NCI-H2196 (cell line): ENCODE data around the gene SLFN12.
"Not testable (repeated sequence)": the region's sequence is repeated elsewhere in the genome, so short reads cannot be mapped to it uniquely, and the experiment has no call there.

Experiments used
- DNase-seq: peaks from one replicate; lab custom pipeline; 2025; ENCODE audit not compliant: unreplicated experiment; lab: John Stamatoyannopoulos, UW

SLFN12 gene

DNA sequence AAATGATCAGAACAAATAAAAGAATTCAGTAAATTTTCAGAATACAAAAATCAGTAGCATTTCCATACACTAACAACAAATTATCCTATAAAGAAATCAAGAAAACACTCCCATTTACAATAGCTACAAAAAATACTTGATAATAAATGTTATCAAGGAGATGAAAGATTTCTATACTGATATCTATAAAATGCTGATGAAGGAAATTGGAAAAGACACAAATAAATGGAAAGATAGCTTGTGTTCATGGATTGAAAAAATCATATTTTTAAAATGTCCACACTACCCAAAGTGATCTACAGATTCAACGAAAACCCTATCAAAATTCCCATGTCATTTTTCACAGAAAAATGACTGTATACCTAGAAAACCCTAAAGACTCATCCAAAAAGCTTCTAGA lies 18.1 kb downstream of the SLFN12 start:
- DNase-seq: no peak

GRCh38 chr17:35407531-35407930 lies 24.8 kb downstream of the SLFN12 start:
- no peak for DNase-seq

- no peak for DNase-seq
Measured at GRCh38 chr17:35406568-35406967, 25.7 kb downstream of the SLFN12 start.

DNA sequence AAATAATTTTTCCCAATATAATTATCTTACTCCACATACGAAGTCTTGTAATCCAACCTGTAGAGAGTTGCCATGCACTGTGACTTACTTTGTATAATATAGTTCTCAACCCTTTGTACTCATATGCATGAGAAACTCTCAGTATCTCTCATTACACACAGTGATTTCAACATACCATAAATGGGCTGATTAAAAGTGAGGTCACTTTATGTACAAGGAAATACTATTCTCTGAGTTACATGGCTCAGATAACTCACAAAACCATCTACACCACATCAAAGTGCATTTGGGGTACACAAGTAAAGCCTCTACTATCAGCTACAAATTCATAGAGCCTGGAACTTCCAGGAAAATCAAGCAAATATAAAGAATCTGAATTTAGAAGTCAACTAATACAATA lies 27.9 kb downstream of the SLFN12 start:
- DNase-seq: no peak

DNA sequence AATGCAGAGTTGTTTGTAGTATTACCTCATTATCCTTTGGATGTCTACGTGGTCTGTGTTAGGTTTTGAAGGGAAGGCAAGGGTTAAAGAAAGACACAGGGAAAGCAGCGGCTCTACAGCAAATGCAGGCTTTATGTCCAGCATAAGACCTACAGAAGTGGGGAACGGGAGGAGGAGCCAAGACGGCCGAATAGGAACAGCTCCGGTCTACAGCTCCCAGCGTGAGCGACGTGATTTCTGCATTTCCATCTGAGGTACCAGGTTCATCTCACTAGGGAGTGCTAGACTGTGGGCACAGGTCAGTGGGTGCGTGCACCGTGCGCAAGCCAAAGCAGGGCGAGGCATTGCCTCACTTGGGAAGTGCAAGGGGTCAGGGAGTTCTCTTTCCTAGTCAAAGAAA lies 38.5 kb downstream of the SLFN12 start:
- DNase-seq: not testable (repeated sequence)

GRCh38 chr17:35390663-35391062 lies 41.6 kb downstream of the SLFN12 start:
- no peak for DNase-seq

GRCh38 chr17:35390156-35390555 lies 42.1 kb downstream of the SLFN12 start:
- no peak for DNase-seq

DNA sequence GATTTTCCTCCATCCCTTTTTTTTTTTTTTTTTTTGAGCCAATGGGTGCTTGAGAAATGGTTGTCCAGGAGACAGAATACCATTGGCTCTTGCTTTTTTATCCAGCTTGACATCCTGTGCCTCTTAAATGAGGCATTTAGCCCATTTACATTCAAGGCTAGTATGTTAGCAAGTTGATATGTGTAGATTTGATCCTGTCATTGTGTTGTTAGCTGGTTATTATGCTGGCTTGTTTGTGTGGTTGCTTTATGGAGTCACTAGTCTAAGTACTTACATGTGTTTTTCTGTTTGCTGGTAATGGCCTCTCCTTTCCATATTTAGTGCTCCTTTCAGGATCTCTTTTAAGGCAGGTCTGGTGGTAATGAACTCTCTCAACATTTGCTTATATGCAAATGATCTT lies 44.8 kb downstream of the SLFN12 start:
- no peak for DNase-seq

- DNase-seq: no peak
Measured at GRCh38 chr17:35377706-35378105, 54.6 kb downstream of the SLFN12 start.

GRCh38 chr17:35377068-35377467 lies 55.2 kb downstream of the SLFN12 start:
- no peak for DNase-seq

DNA sequence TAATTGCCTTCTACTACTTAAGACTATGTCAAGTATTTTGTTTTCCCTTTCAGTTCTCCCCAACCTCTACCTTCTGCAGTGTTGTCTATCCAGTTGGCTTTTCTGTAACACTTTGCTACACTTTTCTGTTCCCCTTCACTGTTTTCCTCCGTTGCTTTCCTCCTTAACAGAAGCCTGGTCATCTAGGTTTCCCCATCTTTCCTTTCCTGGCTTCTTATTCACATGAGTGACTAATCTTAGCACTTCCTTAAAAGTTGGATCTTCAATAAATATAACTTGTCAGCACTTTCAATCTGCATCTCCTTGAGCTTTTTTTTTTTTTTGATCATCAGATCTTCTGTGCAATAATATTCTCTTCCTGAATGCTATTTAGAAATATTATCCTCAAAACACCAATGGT lies 56.1 kb downstream of the SLFN12 start:
- no peak for DNase-seq

GRCh38 chr17:35374766-35375344 lies 57.4 kb downstream of the SLFN12 start:
- DNase-seq: no peak

GRCh38 chr17:35373984-35374765 lies 58.1 kb downstream of the SLFN12 start:
- DNase-seq: peak; percentile 1

GRCh38 chr17:35373534-35373983 lies 58.7 kb downstream of the SLFN12 start, which contains the start of gene SLFN11:
SLFN11 (minus strand) TSS chr17:35373621; CDS start chr17:35363807, 9,814 bp downstream.
- peak; percentile 24 for DNase-seq

GRCh38 chr17:35372846-35373533 lies 59.3 kb downstream of the SLFN12 start:
- DNase-seq: no peak

DNA sequence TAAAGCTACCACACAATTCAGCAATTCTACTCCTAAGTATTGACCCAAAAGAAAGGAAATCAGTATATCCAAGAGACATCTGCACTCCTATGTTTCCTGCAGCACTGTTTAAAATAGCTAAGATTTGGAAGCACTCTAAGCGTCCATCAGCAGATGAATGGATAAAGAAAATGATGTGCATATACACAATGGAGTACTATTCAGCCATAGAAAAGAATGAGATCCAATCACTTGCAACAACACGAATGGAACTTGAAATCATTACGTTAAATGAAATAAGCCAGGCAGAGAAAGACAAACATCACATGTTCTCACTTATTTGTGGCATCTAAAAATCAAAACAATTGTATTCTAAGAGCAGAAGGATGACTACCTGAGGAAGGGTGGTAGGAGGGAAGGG lies 60.4 kb downstream of the SLFN12 start:
- DNase-seq: no peak

DNA sequence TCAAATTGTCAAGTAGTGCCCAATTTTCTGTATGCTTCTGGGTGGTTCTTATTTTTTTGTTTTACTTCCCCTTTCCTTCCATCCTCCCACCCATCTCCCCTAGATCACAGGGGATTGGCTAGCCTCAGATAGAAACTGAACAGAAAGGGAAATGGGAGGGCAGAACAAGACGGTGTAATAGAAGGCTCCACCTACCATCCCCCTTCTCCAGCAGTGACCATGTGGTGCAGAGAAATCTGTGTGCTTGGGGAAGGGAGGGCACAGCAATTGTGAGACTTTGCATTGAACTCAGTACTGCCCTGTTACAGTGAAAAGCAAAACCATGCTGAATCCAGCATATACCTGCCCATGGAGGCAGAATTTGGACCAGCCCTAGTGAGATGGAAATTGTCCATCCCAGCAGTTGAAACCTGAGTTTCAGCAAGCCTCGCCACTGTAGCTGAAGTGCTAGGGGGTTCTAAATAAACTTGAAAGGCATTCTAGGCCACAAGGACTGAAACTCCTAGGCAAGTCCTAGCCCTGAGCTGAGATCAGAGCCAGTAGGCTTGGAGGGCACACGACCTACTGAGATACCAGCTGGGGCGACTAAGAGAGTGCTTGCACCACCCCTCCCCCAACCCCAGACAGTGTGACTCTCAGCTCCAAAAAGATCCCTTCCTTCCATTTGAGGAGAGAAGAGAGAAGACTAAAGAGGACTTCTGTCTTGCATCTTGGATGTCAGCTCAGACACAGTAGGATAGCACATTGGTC lies 64.0 kb downstream of the SLFN12 start:
- no peak for DNase-seq

DNA sequence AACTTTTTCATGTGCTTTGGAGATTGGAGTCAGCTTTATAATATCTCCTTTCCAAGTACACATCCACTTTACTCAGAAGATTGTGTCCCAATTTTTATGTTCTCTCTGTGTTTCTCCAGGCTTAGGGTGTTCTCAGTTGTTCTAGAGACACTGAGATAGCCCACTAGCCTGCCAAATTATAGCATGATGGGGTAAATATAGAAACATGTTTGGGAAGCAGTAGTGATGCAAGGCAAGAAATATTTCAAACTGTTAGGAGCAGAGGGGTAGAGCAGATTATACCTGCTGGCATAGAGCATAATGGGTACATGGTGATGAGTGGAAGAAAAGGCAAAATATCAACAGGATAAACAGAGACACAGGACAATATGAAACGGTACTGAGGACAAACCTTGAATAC lies 71.3 kb downstream of the SLFN12 start:
- DNase-seq: no peak
